ENCODE data around the gene CRY2.
"Not testable (repeated sequence)": the region's sequence is repeated elsewhere in the genome, so short reads cannot be mapped to it uniquely, and the experiment has no call there.

The CRY2 gene
- 6.2 to 28.3 (median 15.3) reads per million in 17 experiments for total RNA-seq

GRCh38 chr11:45846974-45847910, at the start of gene CRY2:
Gene CRY2, plus strand, starts transcription at chr11:45847475. Its CDS starts 16 bp downstream, at chr11:45847491.
- peak; percentile 100 for DNase-seq

GRCh38 chr11:45798793-45799441, 48.4 kb upstream of the CRY2 start:
- no peak for DNase-seq

- DNase-seq, result no peak
Measured at GRCh38 chr11:45799562-45799961, 47.7 kb upstream of the CRY2 start.

- DNase-seq, result no peak
Measured at GRCh38 chr11:45800261-45800660, 47.0 kb upstream of the CRY2 start.

- DNase-seq, result peak; percentile 37 to 72 (median 52)
Measured at GRCh38 chr11:45801723-45802315, 45.5 kb upstream of the CRY2 start.

- DNase-seq, result no peak
Measured at GRCh38 chr11:45802531-45803317, 44.6 kb upstream of the CRY2 start.

GRCh38 chr11:45803971-45804760, 43.1 kb upstream of the CRY2 start:
- DNase-seq, result peak; percentile 69 to 93 (median 84)

GRCh38 chr11:45804761-45805304, 42.4 kb upstream of the CRY2 start, which contains the start of gene SLC35C1:
Gene SLC35C1, plus strand, starts transcription at chr11:45805149. Its CDS starts 653 bp downstream, at chr11:45805802.
- DNase-seq, result peak; percentile 96 to 99 (median 98)

GRCh38 chr11:45805305-45806071, 41.8 kb upstream of the CRY2 start:
- peak; percentile 47 to 72 (median 64) for DNase-seq

- DNase-seq, result no peak
Measured at GRCh38 chr11:45806072-45806933, 41.0 kb upstream of the CRY2 start.

- DNase-seq, result peak in 1 of 4 experiments; percentile 7
Measured at GRCh38 chr11:45806937-45807791, 40.1 kb upstream of the CRY2 start.

GRCh38 chr11:45807792-45808238, 39.5 kb upstream of the CRY2 start:
- DNase-seq, result no peak

- not testable (repeated sequence) for DNase-seq
Measured at GRCh38 chr11:45808427-45808826, 38.8 kb upstream of the CRY2 start.

GRCh38 chr11:45809456-45810395, 37.5 kb upstream of the CRY2 start:
- DNase-seq, result no peak

GRCh38 chr11:45810431-45811108, 36.7 kb upstream of the CRY2 start:
- DNase-seq, result no peak

- no peak for DNase-seq
Measured at GRCh38 chr11:45811109-45811435, 36.2 kb upstream of the CRY2 start.

Measured in suppressor macrophage (primary cell).